HG02981 (cell line): ENCODE data around the gene SIMC1.
"Not testable (repeated sequence)": the region's sequence is repeated elsewhere in the genome, so short reads cannot be mapped to it uniquely, and the experiment has no call there.

Experiments
- ATAC-seq: cut with Tn5 transposase; IDR thresholded peaks from one replicate; pipeline ENCODE4 v1.9.1; 2021; ENCODE audit warnings: mild to moderate bottlenecking, moderate library complexity; ENCODE audit not compliant: unreplicated experiment

SIMC1 gene

DNA sequence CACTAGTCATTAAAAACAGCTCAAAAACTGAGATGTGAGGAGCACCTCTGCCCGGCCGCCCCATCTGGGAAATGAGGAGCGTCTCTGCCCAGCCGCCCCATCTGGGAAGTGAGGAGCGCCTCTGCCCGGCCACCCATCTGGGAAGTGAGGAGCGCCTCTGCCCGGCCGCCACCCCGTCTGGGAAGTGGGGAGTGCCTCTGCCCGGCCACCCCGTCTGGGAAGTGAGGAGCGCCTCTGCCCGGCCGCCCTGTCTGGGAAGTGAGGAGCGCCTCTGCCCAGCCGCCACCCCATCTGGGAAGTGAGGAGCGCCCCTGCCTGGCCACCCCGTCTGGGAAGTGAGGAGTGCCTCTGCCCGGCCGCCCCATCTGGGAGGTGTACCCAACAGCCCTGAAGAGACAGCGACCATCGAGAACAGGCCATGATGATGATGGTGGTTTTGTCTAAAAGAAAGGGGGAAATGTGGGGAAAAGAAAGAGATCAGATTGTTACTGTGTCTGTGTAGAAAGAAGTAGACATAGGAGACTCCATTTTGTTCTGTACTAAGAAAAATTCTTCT lies 23.7 kb upstream of the SIMC1 start:
- ATAC-seq: not testable (repeated sequence)

DNA sequence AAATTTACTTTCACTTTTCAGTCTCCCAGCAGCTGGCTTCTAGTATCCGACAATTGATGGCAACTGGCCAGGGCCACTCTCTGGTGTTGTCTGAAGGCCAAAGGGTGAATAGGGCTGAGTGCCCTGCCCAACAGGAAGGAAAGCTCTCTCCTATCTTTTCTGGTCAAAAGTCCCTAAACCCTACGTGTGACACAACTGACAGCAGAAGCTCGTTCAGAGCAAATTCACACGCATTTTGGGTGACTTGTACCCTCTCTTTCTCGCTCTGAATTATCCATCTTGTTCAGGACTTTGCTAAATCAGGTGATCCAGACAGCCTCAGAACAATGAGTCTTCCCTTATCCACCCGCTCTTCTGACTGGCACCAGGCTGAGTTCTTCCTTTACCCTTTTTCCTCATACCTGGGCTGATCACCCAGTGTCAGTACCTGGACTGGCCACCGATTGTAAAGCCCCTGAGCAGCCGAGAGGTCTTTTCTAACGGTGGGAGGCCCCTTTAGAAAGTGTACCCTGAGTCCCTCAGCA lies 21.8 kb upstream of the SIMC1 start:
- ATAC-seq: not testable (repeated sequence)

GRCh38 chr5:176217188-176217729 lies 21.0 kb upstream of the SIMC1 start:
- ATAC-seq: not testable (repeated sequence)

DNA sequence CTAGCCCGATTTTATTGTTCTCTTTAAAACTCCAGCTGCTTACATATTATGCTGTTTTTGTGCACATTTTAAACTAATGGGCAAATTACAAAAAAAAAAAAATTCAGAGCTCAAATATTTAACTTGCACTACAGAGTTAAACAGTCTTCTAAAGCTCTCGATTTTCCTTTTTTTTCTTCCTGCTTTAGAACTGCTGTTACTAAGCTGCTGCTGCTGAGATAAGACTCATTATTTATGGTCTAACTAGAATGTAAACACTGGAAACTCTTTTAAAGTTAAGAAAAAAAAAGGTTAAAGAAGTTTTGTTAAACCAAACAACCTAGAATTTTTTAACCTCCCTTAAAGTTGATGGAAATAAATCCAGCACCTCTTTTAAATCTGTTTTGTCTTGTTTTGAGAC lies 20.5 kb upstream of the SIMC1 start:
- not testable (repeated sequence) for ATAC-seq

DNA sequence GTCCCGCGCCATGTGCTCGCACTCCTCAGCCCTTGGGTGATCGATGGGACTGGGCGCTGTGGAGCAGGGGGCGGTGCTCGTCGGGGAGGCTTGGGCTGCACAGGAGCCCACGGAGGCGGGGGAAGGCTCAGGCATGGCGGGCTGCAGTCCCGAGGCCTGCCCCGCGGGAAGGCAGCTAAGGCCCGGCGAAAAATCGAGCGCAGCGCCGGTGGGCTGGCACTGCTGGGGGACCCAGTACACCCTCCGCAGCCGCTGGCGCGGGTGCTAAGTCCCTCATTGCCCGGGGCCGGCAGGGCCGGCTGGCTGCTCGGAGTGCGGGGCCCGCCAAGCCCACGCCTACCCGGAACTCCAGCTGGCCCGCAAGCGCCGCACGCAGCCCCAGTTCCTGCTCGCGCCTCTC lies 16.2 kb upstream of the SIMC1 start:
- not testable (repeated sequence) for ATAC-seq

DNA sequence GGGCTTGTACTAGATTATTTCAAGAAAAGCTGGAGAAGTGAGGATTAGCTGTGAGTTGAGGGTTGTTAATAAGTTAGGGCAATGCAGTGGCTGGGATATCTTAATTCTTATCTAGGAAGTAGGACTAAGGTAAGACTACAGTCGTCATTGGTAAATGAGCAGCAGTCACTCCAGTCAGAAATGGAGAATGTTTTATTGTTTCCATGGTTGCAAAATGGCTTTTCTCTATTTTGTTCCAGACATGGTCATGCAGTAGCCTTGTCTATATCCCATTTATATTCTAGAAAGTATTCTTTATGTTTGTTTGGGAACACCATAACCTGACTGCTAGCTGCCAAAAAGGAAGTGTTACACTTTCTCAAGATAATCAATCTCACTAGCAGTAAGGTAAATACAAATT lies 9.9 kb upstream of the SIMC1 start:
- ATAC-seq: not testable (repeated sequence)

- ATAC-seq: not testable (repeated sequence)
Observed at GRCh38 chr5:176233253-176233652, 5.0 kb upstream of the SIMC1 start.

GRCh38 chr5:176235155-176235554 lies 3.1 kb upstream of the SIMC1 start:
- ATAC-seq: peak; percentile 44

GRCh38 chr5:176238645-176239283 lies 540 bp downstream of the SIMC1 start:
- ATAC-seq: peak; percentile 24

- ATAC-seq: not testable (repeated sequence)
Observed at GRCh38 chr5:176239304-176239703, 1.1 kb downstream of the SIMC1 start.

- not testable (repeated sequence) for ATAC-seq
Observed at GRCh38 chr5:176244318-176244717, 6.1 kb downstream of the SIMC1 start.

DNA sequence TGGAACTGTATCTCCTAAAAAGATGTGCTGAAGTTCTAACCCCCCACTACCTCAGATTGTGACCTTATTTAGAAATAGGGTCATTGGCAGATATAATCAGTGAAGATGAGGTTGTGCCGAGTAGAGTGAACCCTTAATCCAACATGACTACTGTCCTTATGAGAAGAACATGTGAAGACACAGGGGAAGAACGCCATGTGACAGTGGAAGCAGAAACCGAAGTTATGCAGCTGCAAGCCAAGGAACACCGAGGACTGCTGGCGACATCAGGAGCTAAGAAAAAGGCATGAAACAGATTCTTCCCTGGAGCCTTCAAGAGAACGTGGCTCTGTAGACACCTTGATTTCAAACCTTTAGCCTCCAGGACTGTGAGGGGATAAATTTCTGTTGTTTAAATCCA lies 6.8 kb downstream of the SIMC1 start:
- not testable (repeated sequence) for ATAC-seq

- not testable (repeated sequence) for ATAC-seq
Observed at GRCh38 chr5:176245489-176245888, 7.3 kb downstream of the SIMC1 start.

GRCh38 chr5:176250691-176251090 lies 12.5 kb downstream of the SIMC1 start:
- ATAC-seq: not testable (repeated sequence)

GRCh38 chr5:176252171-176252570 lies 13.9 kb downstream of the SIMC1 start:
- not testable (repeated sequence) for ATAC-seq

DNA sequence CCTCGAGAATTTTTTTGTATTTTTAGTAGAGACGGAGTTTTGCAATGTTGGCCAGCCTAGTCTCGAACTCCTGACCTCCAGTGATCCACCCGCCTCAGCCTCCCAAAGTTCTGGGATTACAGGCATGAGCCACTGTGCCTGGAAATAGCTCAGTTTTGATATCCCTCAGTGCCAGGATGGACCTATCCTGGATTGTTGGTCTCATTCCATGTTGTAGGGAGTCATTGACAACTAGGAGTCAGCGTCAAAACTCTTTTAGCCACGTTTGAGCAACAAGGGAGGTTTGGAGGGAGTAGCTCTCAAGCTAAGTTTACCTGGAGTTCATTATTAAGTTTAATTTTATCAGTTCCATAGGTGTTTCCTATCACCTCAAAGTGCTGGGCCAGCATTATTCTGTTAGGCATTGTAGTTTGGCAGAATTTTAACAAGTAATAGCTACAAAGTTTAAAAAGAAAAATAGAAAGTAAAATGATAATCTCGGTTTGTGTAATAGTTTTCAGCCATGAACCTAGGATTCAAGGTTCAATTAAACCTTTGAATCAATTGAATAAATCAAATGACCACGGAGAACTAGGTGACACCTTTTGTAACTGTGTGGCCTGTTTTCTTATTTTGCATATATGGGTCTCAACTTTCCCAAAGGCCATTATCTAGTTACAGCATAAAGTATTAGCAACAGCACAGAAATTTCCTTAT lies 15.3 kb downstream of the SIMC1 start:
- not testable (repeated sequence) for ATAC-seq

DNA sequence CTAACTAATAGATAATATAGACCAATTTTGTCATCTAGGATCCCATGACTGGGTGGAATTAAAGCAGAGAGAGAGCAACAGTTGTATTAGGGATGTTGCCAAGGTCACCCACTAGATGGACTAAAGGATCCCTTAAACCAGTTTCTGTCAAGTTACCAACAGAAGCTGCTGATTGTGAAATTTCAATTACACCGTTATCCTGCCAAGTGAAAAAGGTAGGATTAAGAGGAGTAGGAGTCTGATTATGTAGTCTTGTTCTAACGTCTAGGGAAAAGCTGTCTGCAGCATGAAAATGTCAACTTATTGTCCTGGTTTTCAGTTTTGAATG lies 15.8 kb downstream of the SIMC1 start:
- not testable (repeated sequence) for ATAC-seq

DNA sequence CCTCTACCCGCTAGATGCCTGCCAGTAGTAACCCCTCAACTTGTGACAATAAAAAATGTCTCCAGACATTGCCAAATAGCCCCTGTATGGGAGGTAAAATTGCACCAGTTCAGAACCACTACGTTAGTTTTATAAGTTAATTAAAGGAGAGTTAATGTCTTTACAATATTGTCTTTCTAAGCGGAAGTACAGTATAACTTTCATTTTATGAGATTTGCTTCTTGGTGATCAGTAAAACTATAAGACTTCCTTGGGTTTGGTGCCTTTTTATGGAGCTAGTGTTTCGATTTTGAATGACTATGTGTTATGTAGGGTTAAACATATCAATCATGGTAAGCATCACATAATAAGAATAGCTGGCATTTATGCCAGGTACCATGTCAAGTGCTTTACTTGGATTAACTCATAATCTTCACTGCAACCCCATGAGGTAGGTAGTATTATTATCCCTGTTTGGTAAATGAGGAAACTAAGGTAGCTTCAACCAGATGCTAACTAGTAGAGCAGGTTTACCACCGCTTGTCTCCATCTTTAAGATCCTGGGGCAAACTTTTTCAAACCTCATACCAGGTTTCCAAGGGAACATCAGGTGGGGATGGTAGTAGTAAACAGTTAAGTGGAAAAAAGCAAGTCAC lies 19.8 kb downstream of the SIMC1 start:
- ATAC-seq: not testable (repeated sequence)

DNA sequence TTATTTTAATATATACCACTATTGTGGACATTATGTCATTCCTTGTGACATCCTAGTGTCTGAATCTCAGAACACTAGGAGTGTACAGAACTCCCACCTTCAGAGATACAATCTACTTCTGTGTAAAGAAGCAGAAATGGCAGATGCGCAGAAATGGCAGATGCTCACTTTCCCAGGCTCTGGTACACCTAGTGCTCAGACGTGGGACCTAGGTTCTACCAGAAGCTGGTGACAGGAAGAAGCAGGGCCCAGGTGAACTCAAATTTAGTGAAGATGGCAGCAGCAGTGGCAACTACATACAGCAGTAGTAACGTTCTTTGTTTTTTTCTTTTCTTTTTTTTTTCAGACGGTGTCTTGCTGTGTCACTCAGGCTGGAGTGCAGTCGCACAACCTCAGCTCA lies 22.5 kb downstream of the SIMC1 start:
- ATAC-seq: not testable (repeated sequence)

GRCh38 chr5:176266448-176266847 lies 28.2 kb downstream of the SIMC1 start:
- ATAC-seq: not testable (repeated sequence)

DNA sequence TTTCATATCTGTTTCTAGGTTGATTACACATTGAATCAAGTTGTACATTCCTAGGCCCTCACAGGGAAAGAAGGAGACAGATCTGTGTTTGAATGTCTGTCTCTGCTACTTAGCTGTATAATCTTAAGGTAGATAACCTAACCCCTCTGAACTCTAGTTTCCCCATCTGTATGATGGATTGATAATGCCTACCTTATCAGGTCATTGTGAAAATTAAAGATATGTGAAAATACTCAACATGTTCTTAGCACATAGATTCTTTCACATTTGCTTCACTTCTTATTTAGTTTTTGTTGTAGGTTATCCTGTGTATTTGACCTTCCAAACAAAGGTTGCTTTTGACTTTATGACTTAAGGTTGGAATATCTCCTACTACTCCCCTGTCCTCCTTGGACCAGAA lies 50.8 kb downstream of the SIMC1 start:
- ATAC-seq: not testable (repeated sequence)
